ENCODE data around the gene RASSF8.

DNA sequence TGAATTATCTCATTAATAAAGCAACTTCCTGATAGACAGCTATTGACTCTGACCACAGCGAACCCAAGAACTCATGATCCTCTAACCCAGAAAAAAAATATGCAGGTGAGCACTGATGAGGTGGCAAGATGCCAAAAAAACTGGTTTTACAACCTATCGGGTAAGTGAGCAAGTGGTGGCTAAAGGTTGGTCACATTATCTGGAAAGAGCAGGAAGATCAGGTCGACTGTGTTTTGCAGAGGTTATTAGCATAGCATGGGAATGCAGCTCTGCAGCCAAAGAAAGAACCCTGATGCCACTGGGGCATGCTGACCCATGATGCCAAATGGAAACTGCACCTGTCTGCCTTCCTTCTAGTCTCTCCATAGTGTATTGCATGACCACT lies 142.9 kb downstream of the RASSF8 start:
- TF ChIP-seq, protein P1, sequence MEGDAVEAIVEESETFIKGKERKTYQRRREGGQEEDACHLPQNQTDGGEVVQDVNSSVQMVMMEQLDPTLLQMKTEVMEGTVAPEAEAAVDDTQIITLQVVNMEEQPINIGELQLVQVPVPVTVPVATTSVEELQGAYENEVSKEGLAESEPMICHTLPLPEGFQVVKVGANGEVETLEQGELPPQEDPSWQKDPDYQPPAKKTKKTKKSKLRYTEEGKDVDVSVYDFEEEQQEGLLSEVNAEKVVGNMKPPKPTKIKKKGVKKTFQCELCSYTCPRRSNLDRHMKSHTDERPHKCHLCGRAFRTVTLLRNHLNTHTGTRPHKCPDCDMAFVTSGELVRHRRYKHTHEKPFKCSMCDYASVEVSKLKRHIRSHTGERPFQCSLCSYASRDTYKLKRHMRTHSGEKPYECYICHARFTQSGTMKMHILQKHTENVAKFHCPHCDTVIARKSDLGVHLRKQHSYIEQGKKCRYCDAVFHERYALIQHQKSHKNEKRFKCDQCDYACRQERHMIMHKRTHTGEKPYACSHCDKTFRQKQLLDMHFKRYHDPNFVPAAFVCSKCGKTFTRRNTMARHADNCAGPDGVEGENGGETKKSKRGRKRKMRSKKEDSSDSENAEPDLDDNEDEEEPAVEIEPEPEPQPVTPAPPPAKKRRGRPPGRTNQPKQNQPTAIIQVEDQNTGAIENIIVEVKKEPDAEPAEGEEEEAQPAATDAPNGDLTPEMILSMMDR (IDR thresholded peaks at IDR 0.05): no peak
- no peak for TF ChIP-seq POLR2A (IDR thresholded peaks at IDR 0.05)
